ENCODE measurements around the gene ZDHHC11B. TPM values are rescaled to one million over a fixed set of nuclear protein-coding genes. Genes with fewer than 3 reads are reported as not detected.

Gene ZDHHC11B
- total RNA-seq, 6 experiments from 2014 or later, result 0.17 to 0.19 TPM; not detected in 4

DNA sequence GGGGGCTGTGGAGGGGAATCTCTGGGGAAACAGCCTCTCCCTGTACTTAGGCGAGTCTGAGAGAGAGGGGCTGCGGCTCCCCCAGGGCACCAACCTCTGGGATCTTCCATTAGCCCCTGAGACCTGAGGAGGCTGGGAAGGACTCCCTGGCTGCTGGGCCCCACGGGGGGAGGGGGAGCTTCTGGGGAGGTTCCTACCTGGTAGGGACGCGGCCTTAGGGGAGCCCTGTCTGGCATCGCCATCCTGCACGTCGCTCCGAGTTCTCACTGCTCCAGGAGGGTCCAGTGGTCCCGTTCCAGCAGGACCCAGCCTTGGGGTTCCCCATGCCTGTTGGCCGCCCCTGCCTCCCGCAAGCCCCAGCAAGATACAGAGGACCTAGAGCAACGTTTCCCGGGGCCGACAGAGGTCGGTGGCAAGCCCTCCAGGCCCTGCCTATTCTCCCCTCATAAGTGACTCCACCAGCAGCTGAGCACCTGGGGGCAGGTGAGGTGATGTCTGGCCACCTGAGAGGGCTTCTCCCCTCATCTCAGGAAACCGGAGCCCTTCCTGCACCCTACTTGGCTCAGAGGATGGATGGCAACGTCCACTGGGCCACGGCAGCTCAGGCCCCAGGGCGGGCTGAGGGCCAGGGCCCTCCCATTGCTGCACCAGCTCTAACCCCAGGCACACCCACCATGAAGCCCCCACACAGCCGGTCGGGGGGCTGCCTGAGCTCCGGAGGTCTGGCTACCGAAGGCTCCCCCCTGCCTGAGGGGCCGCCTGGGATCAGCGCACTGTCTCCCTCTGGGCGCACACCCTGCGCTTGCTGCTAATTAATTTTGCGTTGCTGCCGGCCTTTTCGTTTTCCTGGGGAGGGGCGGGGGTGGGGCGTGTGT, 113.9 kb downstream of the ZDHHC11B start:
- no peak for DNase-seq
- peaks cover 5% of the 10 kb centered on the region; the same call in 1 of the 2 replicates for H3K36me3 Mint-ChIP-seq (ENCODE audit: low read depth)
- TF ChIP-seq, protein P1, sequence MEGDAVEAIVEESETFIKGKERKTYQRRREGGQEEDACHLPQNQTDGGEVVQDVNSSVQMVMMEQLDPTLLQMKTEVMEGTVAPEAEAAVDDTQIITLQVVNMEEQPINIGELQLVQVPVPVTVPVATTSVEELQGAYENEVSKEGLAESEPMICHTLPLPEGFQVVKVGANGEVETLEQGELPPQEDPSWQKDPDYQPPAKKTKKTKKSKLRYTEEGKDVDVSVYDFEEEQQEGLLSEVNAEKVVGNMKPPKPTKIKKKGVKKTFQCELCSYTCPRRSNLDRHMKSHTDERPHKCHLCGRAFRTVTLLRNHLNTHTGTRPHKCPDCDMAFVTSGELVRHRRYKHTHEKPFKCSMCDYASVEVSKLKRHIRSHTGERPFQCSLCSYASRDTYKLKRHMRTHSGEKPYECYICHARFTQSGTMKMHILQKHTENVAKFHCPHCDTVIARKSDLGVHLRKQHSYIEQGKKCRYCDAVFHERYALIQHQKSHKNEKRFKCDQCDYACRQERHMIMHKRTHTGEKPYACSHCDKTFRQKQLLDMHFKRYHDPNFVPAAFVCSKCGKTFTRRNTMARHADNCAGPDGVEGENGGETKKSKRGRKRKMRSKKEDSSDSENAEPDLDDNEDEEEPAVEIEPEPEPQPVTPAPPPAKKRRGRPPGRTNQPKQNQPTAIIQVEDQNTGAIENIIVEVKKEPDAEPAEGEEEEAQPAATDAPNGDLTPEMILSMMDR (IDR thresholded peaks at IDR 0.05), result no peak
- no peak overlapping the region for H3K4me3 Mint-ChIP-seq
- H3K27ac Mint-ChIP-seq, result no peak overlapping the region
- no peaks in the 10 kb centered on the region for H3K9me3 Mint-ChIP-seq
- peaks cover 3% of the 10 kb centered on the region for H3K27me3 Mint-ChIP-seq (ENCODE audit: insufficient read depth)
- H3K4me1 Mint-ChIP-seq (ENCODE audit: low read depth), result peaks cover 9% of the 10 kb centered on the region

DNA sequence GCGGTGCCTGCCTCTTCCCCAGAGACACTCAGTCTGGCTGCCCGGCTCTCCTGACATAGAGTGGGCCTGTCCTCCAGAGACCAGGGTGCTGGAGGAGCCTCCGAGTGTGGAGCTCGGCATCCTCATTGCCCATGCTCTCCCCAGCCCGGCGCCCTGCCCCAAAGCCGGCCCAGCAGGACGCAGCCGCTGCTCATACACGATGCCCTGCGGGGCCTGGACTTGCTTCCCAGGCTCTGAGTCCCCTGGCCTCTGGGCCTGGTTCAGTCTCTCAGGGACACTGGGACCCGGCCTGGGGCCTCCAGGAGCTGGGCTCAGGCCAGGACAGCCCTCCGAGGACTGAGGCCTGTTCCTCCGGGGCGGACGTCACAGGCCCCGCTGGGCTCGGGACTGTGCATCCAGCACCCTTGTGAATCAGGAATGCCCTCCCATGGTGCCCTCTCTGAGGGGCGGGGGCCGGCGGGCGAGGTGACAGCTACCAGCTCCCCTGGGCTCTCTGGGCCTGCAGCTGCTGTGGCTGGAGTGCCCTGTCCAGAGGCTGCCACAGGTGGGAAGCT, 114.6 kb downstream of the ZDHHC11B start:
- Mint-ChIP-seq H3K36me3 (ENCODE audit: low read depth) (peaks cover 5% of the 10 kb centered on the region; the same call in 1 of the 2 replicates), H3K27ac (no peak overlapping the region), H3K4me3 (no peak overlapping the region), H3K27me3 (ENCODE audit: insufficient read depth) (peaks cover 3% of the 10 kb centered on the region), H3K4me1 (ENCODE audit: low read depth) (peaks cover 9% of the 10 kb centered on the region), H3K9me3 (no peaks in the 10 kb centered on the region)
- no peak for DNase-seq
- TF ChIP-seq, protein P1 (IDR thresholded peaks at IDR 0.05), result no peak

DNA sequence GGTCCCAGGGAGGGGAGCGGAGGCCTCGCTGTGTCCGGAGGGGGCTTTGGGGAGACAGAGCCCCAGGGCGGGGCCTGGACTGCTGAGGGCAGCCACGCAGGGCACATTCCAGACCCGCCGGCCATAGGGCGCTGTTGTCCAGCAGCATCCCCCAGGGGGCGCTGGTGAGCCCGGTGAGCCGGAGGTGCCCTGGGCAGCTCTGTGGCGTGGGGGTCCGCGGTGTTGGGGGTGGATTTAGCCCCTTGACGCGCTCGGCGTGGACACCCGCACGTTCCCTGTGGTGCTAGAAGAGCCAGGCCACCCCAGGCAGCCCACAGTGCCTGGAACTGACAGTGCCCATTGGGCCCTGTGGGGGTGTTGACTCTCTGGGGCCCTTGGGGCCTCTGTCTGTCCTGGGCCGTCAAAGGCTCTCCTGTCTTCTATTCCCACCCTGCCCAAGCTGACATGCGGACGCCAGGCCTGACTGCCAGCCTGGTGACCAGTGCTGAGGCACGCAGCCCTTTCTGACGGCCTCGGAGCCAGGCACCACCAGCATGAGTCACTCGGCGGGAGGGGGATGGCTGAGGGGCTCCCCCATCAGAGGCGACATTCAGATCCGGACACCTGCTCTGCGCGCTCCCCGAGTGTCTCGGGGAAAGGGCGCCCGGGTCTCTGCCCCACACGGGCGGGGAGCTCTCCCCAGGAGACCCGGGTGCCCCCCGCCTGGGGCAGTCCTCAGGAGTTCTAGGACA, 115.3 kb downstream of the ZDHHC11B start:
- Mint-ChIP-seq H3K27me3 (ENCODE audit: insufficient read depth) (peaks cover 3% of the 10 kb centered on the region), H3K4me3 (no peak overlapping the region), H3K36me3 (ENCODE audit: low read depth) (peaks cover 5% of the 10 kb centered on the region; the same call in 1 of the 2 replicates), H3K27ac (no peak overlapping the region), H3K9me3 (no peaks in the 10 kb centered on the region), H3K4me1 (ENCODE audit: low read depth) (peaks cover 9% of the 10 kb centered on the region)
- TF ChIP-seq, protein P1 (IDR thresholded peaks at IDR 0.05), result peak; percentile 86
- no peak for DNase-seq

DNA sequence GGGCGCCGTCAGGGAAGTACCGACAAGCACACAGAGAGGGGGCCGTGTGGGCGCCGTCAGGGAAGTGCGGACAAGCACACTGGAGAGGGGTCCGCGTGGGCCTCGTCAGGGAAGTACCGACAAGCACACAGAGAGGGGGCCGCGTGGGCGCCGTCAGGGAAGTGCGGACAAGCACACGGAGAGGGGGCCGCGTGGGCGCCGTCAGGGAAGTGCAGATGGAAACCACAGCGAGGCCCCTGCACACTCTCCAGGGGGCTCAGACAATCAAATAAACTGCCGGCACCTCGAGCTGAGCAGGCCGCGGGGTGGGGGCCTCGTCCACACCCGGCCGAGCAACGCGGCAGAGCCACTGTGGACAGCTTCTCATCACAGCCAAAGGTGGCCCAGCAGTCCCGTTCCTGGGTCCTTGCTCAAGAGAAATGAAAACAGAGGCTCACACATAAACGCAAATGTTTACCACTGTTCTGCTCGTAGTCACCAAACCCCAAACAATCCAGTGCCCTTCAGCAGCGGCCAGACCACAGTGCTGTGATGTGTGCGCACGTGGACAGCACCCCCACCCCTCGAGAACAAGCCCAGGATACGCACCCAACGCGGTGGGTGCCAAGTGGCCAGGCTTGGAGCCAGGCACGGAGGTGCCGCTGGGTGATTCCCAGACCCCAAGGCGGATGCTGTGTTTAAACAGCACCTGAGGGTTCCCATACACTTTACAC, 116.1 kb downstream of the ZDHHC11B start:
- TF ChIP-seq, protein P1 (IDR thresholded peaks at IDR 0.05), result no peak
- H3K27ac Mint-ChIP-seq, result no peak overlapping the region
- no peak overlapping the region for H3K4me3 Mint-ChIP-seq
- H3K36me3 Mint-ChIP-seq (ENCODE audit: low read depth), result peaks cover 5% of the 10 kb centered on the region; the same call in 1 of the 2 replicates
- peaks cover 3% of the 10 kb centered on the region; the same call in 1 of the 2 replicates for H3K27me3 Mint-ChIP-seq (ENCODE audit: insufficient read depth)
- peaks cover 9% of the 10 kb centered on the region for H3K4me1 Mint-ChIP-seq (ENCODE audit: low read depth)
- DNase-seq, result no peak
- no peaks in the 10 kb centered on the region for H3K9me3 Mint-ChIP-seq

All from HFFc6 (cell line).